HG03565 (cell line): Measurements from ENCODE around the gene CAGE1.
"Not testable (repeated sequence)": the region's sequence is repeated elsewhere in the genome, so short reads cannot be mapped to it uniquely, and the experiment has no call there.

Experiments used
- ATAC-seq: cut with Tn5 transposase; IDR thresholded peaks from one replicate; pipeline ENCODE4 v1.9.1; 2021; ENCODE audit warnings: mild to moderate bottlenecking, moderate library complexity; ENCODE audit not compliant: unreplicated experiment

The CAGE1 gene

GRCh38 chr6:7410851-7411250, 21.3 kb upstream of the CAGE1 start:
- no peak for ATAC-seq

- ATAC-seq, result no peak
Measured at GRCh38 chr6:7409740-7410139, 20.2 kb upstream of the CAGE1 start.

GRCh38 chr6:7406743-7407142, 17.2 kb upstream of the CAGE1 start:
- no peak for ATAC-seq

GRCh38 chr6:7404546-7404945, 15.0 kb upstream of the CAGE1 start:
- ATAC-seq, result no peak

GRCh38 chr6:7402716-7403115, 13.2 kb upstream of the CAGE1 start:
- no peak for ATAC-seq

- ATAC-seq, result no peak
Measured at GRCh38 chr6:7401075-7401474, 11.5 kb upstream of the CAGE1 start.

GRCh38 chr6:7392402-7392801, 2.9 kb upstream of the CAGE1 start:
- no peak for ATAC-seq

GRCh38 chr6:7391151-7391550, 1.6 kb upstream of the CAGE1 start:
- ATAC-seq, result no peak

- peak; percentile 14 for ATAC-seq
Measured at GRCh38 chr6:7390226-7390878, 810 bp upstream of the CAGE1 start.

GRCh38 chr6:7389162-7389450, 436 bp downstream of the CAGE1 start:
- no peak for ATAC-seq

GRCh38 chr6:7381092-7381491, 8.4 kb downstream of the CAGE1 start:
- ATAC-seq, result no peak

- no peak for ATAC-seq
Measured at GRCh38 chr6:7378740-7379139, 10.8 kb downstream of the CAGE1 start.

- ATAC-seq, result no peak
Measured at GRCh38 chr6:7377961-7378360, 11.6 kb downstream of the CAGE1 start.

- no peak for ATAC-seq
Measured at GRCh38 chr6:7373739-7374138, 15.8 kb downstream of the CAGE1 start.

- ATAC-seq, result no peak
Measured at GRCh38 chr6:7367408-7367807, 22.1 kb downstream of the CAGE1 start.

GRCh38 chr6:7351916-7352315, 37.6 kb downstream of the CAGE1 start:
- not testable (repeated sequence) for ATAC-seq

GRCh38 chr6:7350591-7350990, 39.0 kb downstream of the CAGE1 start:
- not testable (repeated sequence) for ATAC-seq

- not testable (repeated sequence) for ATAC-seq
Measured at GRCh38 chr6:7347551-7347997, 42.0 kb downstream of the CAGE1 start.

- not testable (repeated sequence) for ATAC-seq
Measured at GRCh38 chr6:7344773-7345450, 44.6 kb downstream of the CAGE1 start.

- ATAC-seq, result no peak
Measured at GRCh38 chr6:7343546-7344475, 45.7 kb downstream of the CAGE1 start.

GRCh38 chr6:7341989-7342742, 47.4 kb downstream of the CAGE1 start:
- no peak for ATAC-seq
